Measurements from ENCODE around the gene CIITA.
"Not testable (repeated sequence)": the region's sequence is repeated elsewhere in the genome, so short reads cannot be mapped to it uniquely, and the experiment has no call there.

CIITA gene

GRCh38 chr16:10876799-10877341 is at the start of gene CIITA:
CIITA (plus strand) TSS chr16:10877202; CDS start chr16:10877331, 129 bp downstream.
- in situ Hi-C loops (cut with HindIII; ENCODE audit: low sequenced_read_pairs), result no loop called here

GRCh38 chr16:10827691-10828341 is 49.2 kb upstream of the CIITA start:
- in situ Hi-C loops (cut with HindIII; ENCODE audit: low sequenced_read_pairs), result no loop called here

- in situ Hi-C loops (cut with HindIII; ENCODE audit: low sequenced_read_pairs), result no loop called here
Measured at GRCh38 chr16:10828851-10829366, 48.1 kb upstream of the CIITA start.

GRCh38 chr16:10829390-10830098 is 47.5 kb upstream of the CIITA start:
- in situ Hi-C loops (cut with HindIII; ENCODE audit: low sequenced_read_pairs), result not testable (repeated sequence)

- in situ Hi-C loops (cut with HindIII; ENCODE audit: low sequenced_read_pairs), result not testable (repeated sequence)
Measured at GRCh38 chr16:10830240-10830639, 46.8 kb upstream of the CIITA start.

GRCh38 chr16:10831894-10832886 is 44.8 kb upstream of the CIITA start:
- in situ Hi-C loops (cut with HindIII; ENCODE audit: low sequenced_read_pairs), result no loop called here

GRCh38 chr16:10833271-10833670 is 43.7 kb upstream of the CIITA start:
- in situ Hi-C loops (cut with HindIII; ENCODE audit: low sequenced_read_pairs), result no loop called here

GRCh38 chr16:10834130-10834529 is 42.9 kb upstream of the CIITA start:
- in situ Hi-C loops (cut with HindIII; ENCODE audit: low sequenced_read_pairs), result no loop called here

- in situ Hi-C loops (cut with HindIII; ENCODE audit: low sequenced_read_pairs), result no loop called here
Measured at GRCh38 chr16:10834766-10835165, 42.2 kb upstream of the CIITA start.

GRCh38 chr16:10835281-10835931 is 41.6 kb upstream of the CIITA start:
- in situ Hi-C loops (cut with HindIII; ENCODE audit: low sequenced_read_pairs), result no loop called here

- in situ Hi-C loops (cut with HindIII; ENCODE audit: low sequenced_read_pairs), result no loop called here
Measured at GRCh38 chr16:10836174-10836853, 40.7 kb upstream of the CIITA start.

GRCh38 chr16:10838621-10839278 is 38.3 kb upstream of the CIITA start:
- in situ Hi-C loops (cut with HindIII; ENCODE audit: low sequenced_read_pairs), result no loop called here

- in situ Hi-C loops (cut with HindIII; ENCODE audit: low sequenced_read_pairs), result no loop called here
Measured at GRCh38 chr16:10839279-10839666, 37.7 kb upstream of the CIITA start.

- in situ Hi-C loops (cut with HindIII; ENCODE audit: low sequenced_read_pairs), result no loop called here
Measured at GRCh38 chr16:10840703-10841102, 36.3 kb upstream of the CIITA start.

GRCh38 chr16:10846213-10846998 is 30.6 kb upstream of the CIITA start:
- in situ Hi-C loops (cut with HindIII; ENCODE audit: low sequenced_read_pairs), result no loop called here

GRCh38 chr16:10847176-10847575 is 29.8 kb upstream of the CIITA start:
- in situ Hi-C loops (cut with HindIII; ENCODE audit: low sequenced_read_pairs), result no loop called here

GRCh38 chr16:10849736-10850477 is 27.1 kb upstream of the CIITA start:
- in situ Hi-C loops (cut with HindIII; ENCODE audit: low sequenced_read_pairs), result loop anchor here (25.0 kb wide), 1 partner anchor 88 kb away; no protein-coding TSS in a partner anchor

GRCh38 chr16:10850478-10850850 is 26.5 kb upstream of the CIITA start:
- in situ Hi-C loops (cut with HindIII; ENCODE audit: low sequenced_read_pairs), result loop anchor here (25.0 kb wide), 1 partner anchor 88 kb away; no protein-coding TSS in a partner anchor
